ENCODE measurements around the gene TBC1D13. TPM values are rescaled to one million over a fixed set of nuclear protein-coding genes. Genes with fewer than 3 reads are reported as not detected.

TBC1D13 gene
- total RNA-seq, 2 experiments from 2014 or later = 25.4 to 28.7 TPM

GRCh38 chr9:128747241-128747640 is 39.8 kb upstream of the TBC1D13 start:
- H3K27me3 Mint-ChIP-seq = no peaks in the 10 kb centered on the region
- H3K4me3 ChIP-seq (ENCODE audit: low read length) = no peak overlapping the region
- peaks cover 20% of the 10 kb centered on the region for H3K36me3 ChIP-seq (ENCODE audit: insufficient read depth, low read length)
- no peak for ATAC-seq (ENCODE audit: poor library complexity)
- H3K27me3 ChIP-seq (ENCODE audit: control insufficient read depth in 1 of 2, insufficient read depth in 2 of 2, low read length in 2 of 2) = no peaks in the 10 kb centered on the region
- no peaks in the 10 kb centered on the region for H3K4me1 ChIP-seq (ENCODE audit: insufficient read depth, low read length)
- H3K27ac ChIP-seq (ENCODE audit: low read depth in 1 of 2, low read length in 2 of 2) = no peak overlapping the region
- H3K36me3 Mint-ChIP-seq (ENCODE audit: low read depth) = peaks cover 32% of the 10 kb centered on the region
- H3K9me3 Mint-ChIP-seq = no peaks in the 10 kb centered on the region
- no peaks in the 10 kb centered on the region for H3K9me3 ChIP-seq (ENCODE audit: control insufficient read depth in 1 of 2, insufficient read depth in 1 of 2, low read length in 2 of 2)
- H3K4me3 Mint-ChIP-seq = no peak overlapping the region
- H3K4me1 Mint-ChIP-seq (ENCODE audit: low read depth) = no peaks in the 10 kb centered on the region
- intact Hi-C loops (cut with DNase I, micrococcal nuclease) = no loop called here
- TF ChIP-seq CTCF (IDR thresholded peaks at IDR 0.05) = no peak
- no peak for DNase-seq
- ChIA-PET CTCF (no interaction called here), POLR2A (no interaction called here)
- no peak overlapping the region for H3K27ac Mint-ChIP-seq

- POLR2A ChIA-PET = no interaction called here
- H3K36me3 ChIP-seq (ENCODE audit: insufficient read depth, low read length) = peaks cover 41% of the 10 kb centered on the region
- Mint-ChIP-seq H3K4me1 (ENCODE audit: low read depth) (no peaks in the 10 kb centered on the region), H3K36me3 (ENCODE audit: low read depth) (peaks cover 50% of the 10 kb centered on the region), H3K9me3 (no peaks in the 10 kb centered on the region), H3K4me3 (no peak overlapping the region), H3K27ac (no peak overlapping the region), H3K27me3 (no peaks in the 10 kb centered on the region)
- DNase-seq = no peak
- no peak for ATAC-seq (ENCODE audit: poor library complexity)
- no peak overlapping the region for H3K27ac ChIP-seq (ENCODE audit: low read depth in 1 of 2, low read length in 2 of 2)
- peaks cover 0 to 4% of the 10 kb centered on the region in 2 experiments for H3K9me3 ChIP-seq (ENCODE audit: control insufficient read depth in 1 of 2, insufficient read depth in 1 of 2, low read length in 2 of 2)
- TF ChIP-seq CTCF (IDR thresholded peaks at IDR 0.05) = no peak
- H3K27me3 ChIP-seq (ENCODE audit: control insufficient read depth in 1 of 2, insufficient read depth in 2 of 2, low read length in 2 of 2) = no peaks in the 10 kb centered on the region
- no peak overlapping the region for H3K4me3 ChIP-seq (ENCODE audit: low read length)
- CTCF ChIA-PET = no interaction called here
- no peaks in the 10 kb centered on the region for H3K4me1 ChIP-seq (ENCODE audit: insufficient read depth, low read length)
- intact Hi-C loops (cut with DNase I, micrococcal nuclease) = no loop called here
Measured at GRCh38 chr9:128750926-128751595, 36.0 kb upstream of the TBC1D13 start.

GRCh38 chr9:128753627-128754026 is 33.4 kb upstream of the TBC1D13 start:
- Mint-ChIP-seq H3K4me3 (no peak overlapping the region), H3K4me1 (ENCODE audit: low read depth) (peaks cover 10% of the 10 kb centered on the region), H3K36me3 (ENCODE audit: low read depth) (peaks cover 37% of the 10 kb centered on the region), H3K9me3 (no peaks in the 10 kb centered on the region), H3K27ac (no peak overlapping the region), H3K27me3 (no peaks in the 10 kb centered on the region)
- Histone ChIP-seq H3K27me3 (ENCODE audit: control insufficient read depth in 1 of 2, insufficient read depth in 2 of 2, low read length in 2 of 2) (no peaks in the 10 kb centered on the region), H3K36me3 (ENCODE audit: insufficient read depth, low read length) (peaks cover 41% of the 10 kb centered on the region), H3K27ac (ENCODE audit: low read depth in 1 of 2, low read length in 2 of 2) (no peak overlapping the region), H3K9me3 (ENCODE audit: control insufficient read depth in 1 of 2, insufficient read depth in 1 of 2, low read length in 2 of 2) (peaks cover 0 to 4% of the 10 kb centered on the region in 2 experiments), H3K4me1 (ENCODE audit: insufficient read depth, low read length) (no peaks in the 10 kb centered on the region), H3K4me3 (ENCODE audit: low read length) (no peak overlapping the region)
- CTCF ChIA-PET = no interaction called here
- no peak for TF ChIP-seq CTCF (IDR thresholded peaks at IDR 0.05)
- POLR2A ChIA-PET = no interaction called here
- DNase-seq (no peak), ATAC-seq (ENCODE audit: poor library complexity) (no peak)
- intact Hi-C loops (cut with DNase I, micrococcal nuclease) = no loop called here

All from CD4-positive, alpha-beta T cell (primary cell).